Measurements from ENCODE around the gene DLG4.
A peak's percentile ranks its signal among the peaks of the same experiment; 100 is the strongest.

The DLG4 gene

DNA sequence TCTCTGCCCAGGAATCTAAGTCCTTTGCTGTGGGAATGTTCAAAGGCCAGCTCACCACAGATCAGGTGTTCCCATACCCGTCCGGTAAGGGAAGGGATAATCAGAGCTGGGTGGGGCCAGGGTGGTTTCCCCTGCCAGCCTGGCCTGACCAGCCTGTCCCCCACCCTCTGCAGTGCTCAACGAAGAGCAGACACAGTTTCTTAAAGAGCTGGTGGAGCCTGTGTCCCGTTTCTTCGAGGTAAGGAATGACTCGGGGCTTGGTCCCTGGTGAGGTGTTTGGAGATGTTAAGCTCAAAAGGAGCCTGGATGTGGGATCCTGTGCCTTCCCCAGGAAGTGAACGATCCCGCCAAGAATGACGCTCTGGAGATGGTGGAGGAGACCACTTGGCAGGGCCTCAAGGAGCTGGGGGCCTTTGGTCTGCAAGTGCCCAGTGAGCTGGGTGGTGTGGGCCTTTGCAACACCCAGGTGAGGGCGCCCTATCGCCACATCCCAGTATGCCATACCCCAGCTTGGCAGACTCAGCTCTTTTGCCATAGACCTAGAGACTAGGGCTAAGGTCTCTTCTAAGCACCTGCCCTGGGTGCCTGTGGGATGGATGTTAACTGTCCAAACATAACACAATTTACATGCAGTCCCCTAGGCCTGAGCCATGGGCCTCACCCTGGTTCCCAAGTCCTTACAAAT lies 1.1 kb upstream of the DLG4 start (continued):
- TF ChIP-seq, protein P1, sequence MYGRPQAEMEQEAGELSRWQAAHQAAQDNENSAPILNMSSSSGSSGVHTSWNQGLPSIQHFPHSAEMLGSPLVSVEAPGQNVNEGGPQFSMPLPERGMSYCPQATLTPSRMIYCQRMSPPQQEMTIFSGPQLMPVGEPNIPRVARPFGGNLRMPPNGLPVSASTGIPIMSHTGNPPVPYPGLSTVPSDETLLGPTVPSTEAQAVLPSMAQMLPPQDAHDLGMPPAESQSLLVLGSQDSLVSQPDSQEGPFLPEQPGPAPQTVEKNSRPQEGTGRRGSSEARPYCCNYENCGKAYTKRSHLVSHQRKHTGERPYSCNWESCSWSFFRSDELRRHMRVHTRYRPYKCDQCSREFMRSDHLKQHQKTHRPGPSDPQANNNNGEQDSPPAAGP (tag by site-specific recombination; IDR thresholded peaks at IDR 0.05) = 0 out of 2 replicates have a peak, but pooled peaks have one; percentile 24
- TF ChIP-seq, protein P2, sequence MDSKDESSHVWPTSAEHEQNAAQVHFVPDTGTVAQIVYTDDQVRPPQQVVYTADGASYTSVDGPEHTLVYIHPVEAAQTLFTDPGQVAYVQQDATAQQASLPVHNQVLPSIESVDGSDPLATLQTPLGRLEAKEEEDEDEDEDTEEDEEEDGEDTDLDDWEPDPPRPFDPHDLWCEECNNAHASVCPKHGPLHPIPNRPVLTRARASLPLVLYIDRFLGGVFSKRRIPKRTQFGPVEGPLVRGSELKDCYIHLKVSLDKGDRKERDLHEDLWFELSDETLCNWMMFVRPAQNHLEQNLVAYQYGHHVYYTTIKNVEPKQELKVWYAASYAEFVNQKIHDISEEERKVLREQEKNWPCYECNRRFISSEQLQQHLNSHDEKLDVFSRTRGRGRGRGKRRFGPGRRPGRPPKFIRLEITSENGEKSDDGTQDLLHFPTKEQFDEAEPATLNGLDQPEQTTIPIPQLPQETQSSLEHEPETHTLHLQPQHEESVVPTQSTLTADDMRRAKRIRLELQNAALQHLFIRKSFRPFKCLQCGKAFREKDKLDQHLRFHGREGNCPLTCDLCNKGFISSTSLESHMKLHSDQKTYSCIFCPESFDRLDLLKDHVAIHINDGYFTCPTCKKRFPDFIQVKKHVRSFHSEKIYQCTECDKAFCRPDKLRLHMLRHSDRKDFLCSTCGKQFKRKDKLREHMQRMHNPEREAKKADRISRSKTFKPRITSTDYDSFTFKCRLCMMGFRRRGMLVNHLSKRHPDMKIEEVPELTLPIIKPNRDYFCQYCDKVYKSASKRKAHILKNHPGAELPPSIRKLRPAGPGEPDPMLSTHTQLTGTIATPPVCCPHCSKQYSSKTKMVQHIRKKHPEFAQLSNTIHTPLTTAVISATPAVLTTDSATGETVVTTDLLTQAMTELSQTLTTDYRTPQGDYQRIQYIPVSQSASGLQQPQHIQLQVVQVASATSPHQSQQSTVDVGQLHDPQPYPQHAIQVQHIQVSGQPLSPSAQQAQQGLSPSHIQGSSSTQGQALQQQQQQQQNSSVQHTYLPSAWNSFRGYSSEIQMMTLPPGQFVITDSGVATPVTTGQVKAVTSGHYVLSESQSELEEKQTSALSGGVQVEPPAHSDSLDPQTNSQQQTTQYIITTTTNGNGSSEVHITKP (tag by site-specific recombination; IDR thresholded peaks at IDR 0.05) = peak; percentile 89
- no peak for TF ChIP-seq ZNF510 (tag by site-specific recombination; IDR thresholded peaks at IDR 0.05; ENCODE audit: insufficient replicate concordance)
- TF ChIP-seq ZNF600 (tag by site-specific recombination; IDR thresholded peaks at IDR 0.05) = peak; percentile 70
- no peak for TF ChIP-seq TRIM28 (IDR thresholded peaks at IDR 0.05; ENCODE audit: borderline replicate concordance, low read length)
- TF ChIP-seq ZFP41 (tag by site-specific recombination; IDR thresholded peaks at IDR 0.05; ENCODE audit: borderline replicate concordance) = no peak
- 0 out of 2 replicates have a peak, but pooled peaks have one; percentile 13 for TF ChIP-seq ZNF501 (tag by site-specific recombination; IDR thresholded peaks at IDR 0.05)
- TF ChIP-seq, protein P3, sequence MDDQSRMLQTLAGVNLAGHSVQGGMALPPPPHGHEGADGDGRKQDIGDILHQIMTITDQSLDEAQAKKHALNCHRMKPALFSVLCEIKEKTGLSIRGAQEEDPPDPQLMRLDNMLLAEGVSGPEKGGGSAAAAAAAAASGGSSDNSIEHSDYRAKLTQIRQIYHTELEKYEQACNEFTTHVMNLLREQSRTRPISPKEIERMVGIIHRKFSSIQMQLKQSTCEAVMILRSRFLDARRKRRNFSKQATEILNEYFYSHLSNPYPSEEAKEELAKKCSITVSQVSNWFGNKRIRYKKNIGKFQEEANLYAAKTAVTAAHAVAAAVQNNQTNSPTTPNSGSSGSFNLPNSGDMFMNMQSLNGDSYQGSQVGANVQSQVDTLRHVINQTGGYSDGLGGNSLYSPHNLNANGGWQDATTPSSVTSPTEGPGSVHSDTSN (CRISPR knock-in tag; IDR thresholded peaks at IDR 0.05) = 0 out of 2 replicates have a peak, but pooled peaks have one; percentile 39
- TF ChIP-seq, protein P4, sequence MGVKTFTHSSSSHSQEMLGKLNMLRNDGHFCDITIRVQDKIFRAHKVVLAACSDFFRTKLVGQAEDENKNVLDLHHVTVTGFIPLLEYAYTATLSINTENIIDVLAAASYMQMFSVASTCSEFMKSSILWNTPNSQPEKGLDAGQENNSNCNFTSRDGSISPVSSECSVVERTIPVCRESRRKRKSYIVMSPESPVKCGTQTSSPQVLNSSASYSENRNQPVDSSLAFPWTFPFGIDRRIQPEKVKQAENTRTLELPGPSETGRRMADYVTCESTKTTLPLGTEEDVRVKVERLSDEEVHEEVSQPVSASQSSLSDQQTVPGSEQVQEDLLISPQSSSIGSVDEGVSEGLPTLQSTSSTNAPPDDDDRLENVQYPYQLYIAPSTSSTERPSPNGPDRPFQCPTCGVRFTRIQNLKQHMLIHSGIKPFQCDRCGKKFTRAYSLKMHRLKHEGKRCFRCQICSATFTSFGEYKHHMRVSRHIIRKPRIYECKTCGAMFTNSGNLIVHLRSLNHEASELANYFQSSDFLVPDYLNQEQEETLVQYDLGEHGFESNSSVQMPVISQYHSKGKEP (tag by site-specific recombination; IDR thresholded peaks at IDR 0.05) = 0 out of 2 replicates have a peak, but pooled peaks have one; percentile 16
- no peak for TF ChIP-seq SP7 (tag by site-specific recombination; IDR thresholded peaks at IDR 0.05)
- no peak for TF ChIP-seq ZNF544 (tag by site-specific recombination; IDR thresholded peaks at IDR 0.05)

DNA sequence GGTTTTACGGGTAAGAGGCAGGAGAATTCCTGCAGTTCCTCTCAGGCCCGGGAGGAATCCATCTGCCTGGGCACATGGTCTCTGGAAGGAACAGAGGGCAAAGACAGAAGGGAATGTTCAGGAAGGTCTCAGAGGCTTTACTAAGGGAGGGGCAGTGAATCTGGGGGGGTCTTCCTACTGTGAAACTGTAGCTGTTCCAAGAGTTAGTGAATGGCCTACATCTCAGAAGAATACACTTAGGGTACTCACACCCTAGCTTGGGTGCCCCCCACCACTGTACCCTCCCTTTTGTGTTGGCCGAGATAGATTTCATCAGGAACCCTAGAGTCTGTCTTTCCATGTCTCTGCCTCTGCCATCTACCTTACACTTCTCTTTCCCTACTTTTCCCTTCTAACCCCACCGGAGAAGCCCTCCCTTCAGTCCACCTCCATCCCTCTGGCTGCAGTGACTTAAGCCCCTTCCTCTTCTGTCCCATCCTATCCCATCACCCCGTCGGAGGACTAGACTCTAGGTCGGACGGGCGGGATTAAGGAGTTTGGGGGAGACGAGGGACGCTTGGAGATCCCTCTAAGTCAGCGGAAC lies 316 bp downstream of the DLG4 start:
- Histone ChIP-seq H3K4me3 (ENCODE audit: low read depth, low read length) (peak overlapping the region; percentile 83), H3K27ac (ENCODE audit: extremely low read depth, low read depth, low read length) (peak overlapping the region; percentile 83; the same call in 1 of the 2 replicates), H3K4me1 (ENCODE audit: control insufficient read depth, insufficient read depth, low read length) (peaks cover 7% of the 10 kb centered on the region), H3K9me3 (ENCODE audit: control insufficient read depth, insufficient read depth, low read depth, low read length) (no peaks in the 10 kb centered on the region), H3K36me3 (ENCODE audit: control insufficient read depth in 2 of 2, insufficient read depth in 1 of 2, low read length in 2 of 2) (peaks cover 12 to 34% of the 10 kb centered on the region in 2 experiments; a peak in 2 of 3 replicates)
- ChIA-PET CTCF (interaction anchor here (0.7 to 4.2 kb wide), 8 partner anchors 15 to 174 kb away, joined by 3 to 34 read pairs (median 6); partner anchors contain the start of genes DVL2, GABARAP and PHF23), POLR2A (interaction anchor here (0.6 to 9.8 kb wide), 18 partner anchors 13 to 296 kb away, joined by 3 to 284 read pairs (median 6); partner anchors contain the start of genes CTDNEP1, DVL2, ELP5 and GABARAP)
- TF ChIP-seq ZNF341 (tag by site-specific recombination; IDR thresholded peaks at IDR 0.05; ENCODE audit: low read depth) = peak; percentile 34; the same call in 1 of the 2 replicates
- TF ChIP-seq GLI2 (tag by site-specific recombination; IDR thresholded peaks at IDR 0.05; ENCODE audit: borderline replicate concordance, low read depth) = no peak
- TF ChIP-seq, protein P5, sequence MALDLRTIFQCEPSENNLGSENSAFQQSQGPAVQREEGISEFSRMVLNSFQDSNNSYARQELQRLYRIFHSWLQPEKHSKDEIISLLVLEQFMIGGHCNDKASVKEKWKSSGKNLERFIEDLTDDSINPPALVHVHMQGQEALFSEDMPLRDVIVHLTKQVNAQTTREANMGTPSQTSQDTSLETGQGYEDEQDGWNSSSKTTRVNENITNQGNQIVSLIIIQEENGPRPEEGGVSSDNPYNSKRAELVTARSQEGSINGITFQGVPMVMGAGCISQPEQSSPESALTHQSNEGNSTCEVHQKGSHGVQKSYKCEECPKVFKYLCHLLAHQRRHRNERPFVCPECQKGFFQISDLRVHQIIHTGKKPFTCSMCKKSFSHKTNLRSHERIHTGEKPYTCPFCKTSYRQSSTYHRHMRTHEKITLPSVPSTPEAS (tag by site-specific recombination; IDR thresholded peaks at IDR 0.05) = no peak
- TF ChIP-seq ZNF629 (tag by site-specific recombination; IDR thresholded peaks at IDR 0.05) = no peak; the same call in 1 of the 2 replicates
- no peak for TF ChIP-seq ZNF239 (tag by site-specific recombination; IDR thresholded peaks at IDR 0.05)
- TF ChIP-seq TRIM28 (IDR thresholded peaks at IDR 0.05; ENCODE audit: borderline replicate concordance, low read length) = no peak
- TF ChIP-seq, protein P6, sequence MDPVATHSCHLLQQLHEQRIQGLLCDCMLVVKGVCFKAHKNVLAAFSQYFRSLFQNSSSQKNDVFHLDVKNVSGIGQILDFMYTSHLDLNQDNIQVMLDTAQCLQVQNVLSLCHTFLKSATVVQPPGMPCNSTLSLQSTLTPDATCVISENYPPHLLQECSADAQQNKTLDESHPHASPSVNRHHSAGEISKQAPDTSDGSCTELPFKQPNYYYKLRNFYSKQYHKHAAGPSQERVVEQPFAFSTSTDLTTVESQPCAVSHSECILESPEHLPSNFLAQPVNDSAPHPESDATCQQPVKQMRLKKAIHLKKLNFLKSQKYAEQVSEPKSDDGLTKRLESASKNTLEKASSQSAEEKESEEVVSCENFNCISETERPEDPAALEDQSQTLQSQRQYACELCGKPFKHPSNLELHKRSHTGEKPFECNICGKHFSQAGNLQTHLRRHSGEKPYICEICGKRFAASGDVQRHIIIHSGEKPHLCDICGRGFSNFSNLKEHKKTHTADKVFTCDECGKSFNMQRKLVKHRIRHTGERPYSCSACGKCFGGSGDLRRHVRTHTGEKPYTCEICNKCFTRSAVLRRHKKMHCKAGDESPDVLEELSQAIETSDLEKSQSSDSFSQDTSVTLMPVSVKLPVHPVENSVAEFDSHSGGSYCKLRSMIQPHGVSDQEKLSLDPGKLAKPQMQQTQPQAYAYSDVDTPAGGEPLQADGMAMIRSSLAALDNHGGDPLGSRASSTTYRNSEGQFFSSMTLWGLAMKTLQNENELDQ (tag by site-specific recombination; IDR thresholded peaks at IDR 0.05; ENCODE audit: low read depth) = no peak
- peak; percentile 66; the same call in 1 of the 2 replicates for TF ChIP-seq ZNF777 (tag by site-specific recombination; IDR thresholded peaks at IDR 0.05; ENCODE audit: borderline replicate concordance)
- TF ChIP-seq ZBTB7A (tag by site-specific recombination; IDR thresholded peaks at IDR 0.05; ENCODE audit: low read depth) = no peak
- TF ChIP-seq ZNF404 (tag by site-specific recombination; IDR thresholded peaks at IDR 0.05) = no peak

Measured in HEK293 (cell line).